SU-DHL-6 (cell line): ENCODE results near the gene BNIP1.

ENCODE experiments used
- H2AFZ ChIP-seq: fragments of 200-600 bp; sonication (generic); 2 replicates; pipeline ENCODE4 v1.6.1; 2014; ENCODE audit warnings: low read depth, mild to moderate bottlenecking, moderate library complexity, mixed read lengths, antibody characterized with exemption, low read length; ENCODE audit not compliant: severe bottlenecking
- H3F3A ChIP-seq: fragments of 200-600 bp; shearing (Covaris generic); 2 replicates; pipeline ENCODE4 v1.6.0; 2016; ENCODE audit warnings: antibody characterized with exemption, mild to moderate bottlenecking; ENCODE audit not compliant: insufficient read depth
- H3K27ac ChIP-seq: fragments of 200-600 bp; sonication (generic); 2 replicates; pipeline ENCODE4 v1.5.1; 2016; ENCODE audit warnings: low read depth, mild to moderate bottlenecking, low read length, moderate library complexity, mixed read lengths
- H3K27me3 ChIP-seq: fragments of 200-600 bp; sonication (generic), shearing (Covaris generic); 2 replicates; pipeline ENCODE4 v1.6.0; 2014; ENCODE audit warnings: mild to moderate bottlenecking, low read length
- H3K36me3 ChIP-seq: fragments of 200-600 bp; sonication (generic); 2 replicates; pipeline ENCODE4 v1.6.1; 2014; ENCODE audit warnings: mild to moderate bottlenecking, low read length, mixed read lengths
- H3K4me2 ChIP-seq: fragments of 300-600, 200-600 bp; shearing (Covaris generic), sonication (generic); 2 replicates; pipeline ENCODE4 v1.6.0; 2014; ENCODE audit warnings: low read length, low read depth, mild to moderate bottlenecking; ENCODE audit not compliant: poor library complexity, severe bottlenecking
- H3K4me3 ChIP-seq: fragments of 200-600 bp; sonication (generic); 2 replicates; pipeline ENCODE4 v1.5.1; 2014; ENCODE audit warnings: antibody characterized with exemption, low read length, mild to moderate bottlenecking, mixed read lengths; ENCODE audit not compliant: insufficient read depth, poor library complexity, severe bottlenecking
- H3K79me2 ChIP-seq: fragments of 200-600 bp; sonication (generic); 2 replicates; pipeline ENCODE4 v1.6.1; 2014; ENCODE audit warnings: mild to moderate bottlenecking, low read length, moderate library complexity; ENCODE audit not compliant: insufficient read depth
- H3K9ac ChIP-seq: fragments of 200-600 bp; sonication (generic); 2 replicates; pipeline ENCODE4 v1.7.0; 2014; ENCODE audit warnings: mild to moderate bottlenecking, low read length
- H3K9me2 ChIP-seq: fragments of 200-600 bp; sonication (generic); replicated peaks from 2 replicates; pipeline ENCODE4 v1.6.1; 2014; ENCODE audit warnings: low read length; ENCODE audit not compliant: insufficient read depth
- H3K9me3 ChIP-seq: fragments of 200-600 bp; sonication (generic); 2 replicates; pipeline ENCODE4 v1.6.1; 2014; ENCODE audit warnings: low read length, mixed read lengths; ENCODE audit not compliant: insufficient read depth
- H4K20me1 ChIP-seq: fragments of 200-600 bp; sonication (generic); 2 replicates; pipeline ENCODE4 v1.6.1; 2014; ENCODE audit warnings: low read depth, mild to moderate bottlenecking, antibody characterized with exemption, low read length, moderate library complexity, mixed read lengths
- EZH2phosphoT487 ChIP-seq: fragments of 200-600 bp; sonication (generic), shearing (Covaris generic); conservative IDR thresholded peaks from 2 replicates; pipeline ENCODE4 v1.6.1; 2018; ENCODE audit warnings: mild to moderate bottlenecking, antibody characterized with exemption, low read length, moderate library complexity, mixed read lengths
- TF ChIP-seq, protein P1 (sequence below): fragments of 200-600 bp; sonication (generic); IDR thresholded peaks from one replicate; pipeline ENCODE4 v1.5.1; 2017; ENCODE audit warnings: antibody characterized with exemption, mild to moderate bottlenecking, low read length, moderate library complexity; ENCODE audit not compliant: insufficient read depth, poor library complexity, severe bottlenecking

The BNIP1 gene

DNA sequence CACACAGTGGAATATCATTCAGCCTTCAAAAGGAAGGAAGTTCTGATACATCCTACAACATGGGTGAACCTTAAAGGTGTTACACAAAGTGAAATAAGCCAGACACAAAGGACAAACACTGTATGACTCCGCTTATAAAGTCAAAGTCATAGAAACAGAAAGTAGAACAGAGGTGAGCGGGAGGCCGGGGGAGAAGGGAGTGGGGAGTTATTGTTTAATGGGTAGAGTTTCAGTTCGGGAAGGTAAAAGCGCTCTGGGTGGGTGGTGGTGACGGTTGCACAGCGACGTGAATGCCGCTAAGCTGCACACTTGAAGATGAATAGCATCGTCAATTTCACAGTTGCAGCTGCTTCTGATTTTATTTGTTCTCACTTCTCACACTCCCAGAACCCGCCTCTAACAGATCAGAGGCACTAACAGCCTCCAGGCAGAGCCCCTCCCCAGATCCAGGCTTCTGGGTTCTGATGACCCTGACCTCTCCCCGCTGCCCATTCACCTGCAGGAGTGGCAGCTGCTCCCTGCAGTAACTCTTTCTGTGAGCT lies 34.1 kb downstream of the BNIP1 start:
- Histone ChIP-seq H4K20me1 (no peaks in the 10 kb centered on the region), H3K36me3 (no peaks in the 10 kb centered on the region), H3K4me3 (no peak overlapping the region), H3K9me2 (no peaks in the 10 kb centered on the region), H3K4me2 (no peak overlapping the region), H3K27ac (no peak overlapping the region), H3K27me3 (no peaks in the 10 kb centered on the region), H3F3A (no peaks in the 10 kb centered on the region), H2AFZ (no peak overlapping the region), H3K79me2 (no peaks in the 10 kb centered on the region), H3K9ac (no peak overlapping the region), H3K9me3 (no peaks in the 10 kb centered on the region)
- TF ChIP-seq, protein P1, sequence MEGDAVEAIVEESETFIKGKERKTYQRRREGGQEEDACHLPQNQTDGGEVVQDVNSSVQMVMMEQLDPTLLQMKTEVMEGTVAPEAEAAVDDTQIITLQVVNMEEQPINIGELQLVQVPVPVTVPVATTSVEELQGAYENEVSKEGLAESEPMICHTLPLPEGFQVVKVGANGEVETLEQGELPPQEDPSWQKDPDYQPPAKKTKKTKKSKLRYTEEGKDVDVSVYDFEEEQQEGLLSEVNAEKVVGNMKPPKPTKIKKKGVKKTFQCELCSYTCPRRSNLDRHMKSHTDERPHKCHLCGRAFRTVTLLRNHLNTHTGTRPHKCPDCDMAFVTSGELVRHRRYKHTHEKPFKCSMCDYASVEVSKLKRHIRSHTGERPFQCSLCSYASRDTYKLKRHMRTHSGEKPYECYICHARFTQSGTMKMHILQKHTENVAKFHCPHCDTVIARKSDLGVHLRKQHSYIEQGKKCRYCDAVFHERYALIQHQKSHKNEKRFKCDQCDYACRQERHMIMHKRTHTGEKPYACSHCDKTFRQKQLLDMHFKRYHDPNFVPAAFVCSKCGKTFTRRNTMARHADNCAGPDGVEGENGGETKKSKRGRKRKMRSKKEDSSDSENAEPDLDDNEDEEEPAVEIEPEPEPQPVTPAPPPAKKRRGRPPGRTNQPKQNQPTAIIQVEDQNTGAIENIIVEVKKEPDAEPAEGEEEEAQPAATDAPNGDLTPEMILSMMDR, result no peak
- no peak for TF ChIP-seq EZH2phosphoT487

DNA sequence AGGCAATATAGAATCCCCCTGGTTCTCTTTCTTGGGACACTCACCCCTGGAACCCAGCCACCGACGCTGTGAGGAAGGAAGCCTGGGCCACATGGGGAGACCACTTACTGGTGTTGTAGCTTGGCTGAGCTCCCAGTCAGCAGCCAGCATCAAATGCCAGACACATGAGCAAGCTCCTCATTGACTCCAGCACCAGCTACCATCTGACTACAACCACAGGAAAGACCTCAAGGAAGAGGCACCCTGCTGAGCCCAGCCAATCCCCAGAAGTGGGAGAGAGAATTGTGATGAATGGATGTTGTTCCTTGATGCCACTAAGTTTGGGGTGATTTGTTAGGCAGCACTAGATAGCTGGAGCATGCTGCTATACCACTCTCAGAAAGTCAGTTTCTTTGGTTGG lies 36.0 kb downstream of the BNIP1 start:
- H3K27me3 ChIP-seq, result no peaks in the 10 kb centered on the region
- no peak overlapping the region for H3K27ac ChIP-seq
- no peaks in the 10 kb centered on the region for H3K36me3 ChIP-seq
- no peak overlapping the region for H2AFZ ChIP-seq
- H3K79me2 ChIP-seq, result no peaks in the 10 kb centered on the region
- no peak overlapping the region for H3K4me3 ChIP-seq
- H3K9me2 ChIP-seq, result no peaks in the 10 kb centered on the region
- no peaks in the 10 kb centered on the region for H3K9me3 ChIP-seq
- TF ChIP-seq EZH2phosphoT487, result no peak
- TF ChIP-seq, protein P1, result no peak
- H3K4me2 ChIP-seq, result no peak overlapping the region
- H3F3A ChIP-seq, result no peaks in the 10 kb centered on the region
- no peaks in the 10 kb centered on the region for H4K20me1 ChIP-seq
- H3K9ac ChIP-seq, result no peak overlapping the region

DNA sequence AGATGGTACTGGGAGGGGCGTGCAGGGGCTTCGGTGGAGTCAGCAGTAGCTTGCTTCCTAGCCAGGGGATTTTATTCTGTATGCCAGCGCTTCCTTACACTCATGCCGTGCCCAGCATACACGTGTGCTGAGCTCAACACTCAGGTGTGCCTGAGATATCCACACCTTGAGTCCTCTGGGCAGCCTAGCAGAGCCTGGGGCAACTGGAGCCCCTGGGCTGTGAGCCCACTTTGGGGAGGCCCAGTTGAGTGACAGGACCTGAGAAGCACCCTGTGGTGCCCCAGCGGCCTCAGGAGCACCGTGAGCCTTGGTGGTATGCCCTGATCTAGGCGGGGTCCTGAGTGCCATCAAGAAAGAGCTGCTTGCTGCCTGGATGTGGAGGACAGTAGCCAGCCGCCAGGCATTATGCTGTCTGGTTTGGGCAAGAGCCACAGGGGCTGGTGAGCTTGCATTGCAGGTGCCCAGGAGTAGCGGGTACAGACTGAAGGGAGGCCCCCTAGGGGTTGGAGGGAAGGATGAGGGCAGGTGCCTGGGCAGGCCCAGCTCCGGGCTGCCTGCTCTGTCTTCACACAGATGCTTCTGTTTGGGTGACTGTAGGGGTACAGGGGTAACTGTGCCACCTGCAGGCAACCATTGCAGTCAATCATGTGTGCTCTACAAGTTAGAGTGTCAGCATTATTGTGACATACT lies 42.9 kb downstream of the BNIP1 start:
- Histone ChIP-seq H3F3A (no peaks in the 10 kb centered on the region), H3K4me3 (no peak overlapping the region), H3K9me2 (no peaks in the 10 kb centered on the region), H4K20me1 (no peaks in the 10 kb centered on the region), H3K36me3 (no peaks in the 10 kb centered on the region), H3K27me3 (no peaks in the 10 kb centered on the region), H3K27ac (no peak overlapping the region), H3K4me2 (no peak overlapping the region), H3K9ac (no peak overlapping the region), H3K79me2 (no peaks in the 10 kb centered on the region), H2AFZ (no peak overlapping the region), H3K9me3 (no peaks in the 10 kb centered on the region)
- no peak for TF ChIP-seq EZH2phosphoT487
- TF ChIP-seq, protein P1, result peak; percentile 47
